DMS153 treated with DMSO at 0.1 percent for 48 hours (cell line): ENCODE results near the gene CCDC12.

ENCODE experiments used
- DNase-seq: peaks from one replicate; lab custom pipeline; 2025; ENCODE audit not compliant: unreplicated experiment; lab: John Stamatoyannopoulos, UW

CCDC12 gene

GRCh38 chr3:46939578-46940445 is 36.7 kb downstream of the CCDC12 start:
- no peak for DNase-seq

GRCh38 chr3:46938118-46938517 is 38.4 kb downstream of the CCDC12 start:
- DNase-seq, result no peak

GRCh38 chr3:46936733-46937250 is 39.8 kb downstream of the CCDC12 start:
- no peak for DNase-seq

GRCh38 chr3:46935989-46936558 is 40.5 kb downstream of the CCDC12 start:
- no peak for DNase-seq

GRCh38 chr3:46935168-46935858 is 41.2 kb downstream of the CCDC12 start:
- DNase-seq, result no peak

- DNase-seq, result no peak
These were observed 41.9 kb downstream of the CCDC12 start for GRCh38 chr3:46934498-46935167.

GRCh38 chr3:46934072-46934471 is 42.5 kb downstream of the CCDC12 start:
- DNase-seq, result no peak

- no peak for DNase-seq
These were observed 43.3 kb downstream of the CCDC12 start for GRCh38 chr3:46933261-46933660.

GRCh38 chr3:46932455-46933225 is 43.9 kb downstream of the CCDC12 start:
- no peak for DNase-seq

- peak; percentile 10 for DNase-seq
These were observed 44.8 kb downstream of the CCDC12 start for GRCh38 chr3:46931631-46932331.

- DNase-seq, result no peak
These were observed 45.6 kb downstream of the CCDC12 start for GRCh38 chr3:46930945-46931403.

GRCh38 chr3:46930166-46930944 is 46.2 kb downstream of the CCDC12 start:
- DNase-seq, result no peak

GRCh38 chr3:46929324-46929723 is 47.2 kb downstream of the CCDC12 start:
- no peak for DNase-seq

- no peak for DNase-seq
These were observed 48.3 kb downstream of the CCDC12 start for GRCh38 chr3:46928282-46928681.

- no peak for DNase-seq
These were observed 48.8 kb downstream of the CCDC12 start for GRCh38 chr3:46927718-46928073.

GRCh38 chr3:46926871-46927717 is 49.5 kb downstream of the CCDC12 start:
- no peak for DNase-seq

GRCh38 chr3:46926447-46926846 is 50.1 kb downstream of the CCDC12 start:
- no peak for DNase-seq

- DNase-seq, result no peak
These were observed 50.5 kb downstream of the CCDC12 start for GRCh38 chr3:46926039-46926438.
